NB4 (cell line): ENCODE measurements around the gene PASD1.

Experiments
- CTCF ChIP-seq: IDR thresholded peaks from one replicate; pipeline ENCODE4 v1.5.1; 2012; ENCODE audit warnings: low read depth, low read length
- MAX ChIP-seq: IDR thresholded peaks from 2 replicates; pipeline ENCODE4 v1.6.1; 2011; ENCODE audit warnings: low read depth, low read length
- POLR2A ChIP-seq: IDR thresholded peaks from 2 replicates; pipeline ENCODE4 v1.6.1; 2011; ENCODE audit warnings: mild to moderate bottlenecking; ENCODE audit not compliant: insufficient read length; ENCODE audit errors: extremely low read depth

GRCh38 chrX:151563449-151563848, at the start of gene PASD1:
- no peak for TF ChIP-seq CTCF
- TF ChIP-seq POLR2A: no peak
- TF ChIP-seq MAX: no peak
